ENCODE results near the gene KCNMB2. TPM values are rescaled to one million over a fixed set of nuclear protein-coding genes. Genes with fewer than 3 reads are reported as not detected.

Gene KCNMB2
- polyA plus RNA-seq, 3 donors = not detected

DNA sequence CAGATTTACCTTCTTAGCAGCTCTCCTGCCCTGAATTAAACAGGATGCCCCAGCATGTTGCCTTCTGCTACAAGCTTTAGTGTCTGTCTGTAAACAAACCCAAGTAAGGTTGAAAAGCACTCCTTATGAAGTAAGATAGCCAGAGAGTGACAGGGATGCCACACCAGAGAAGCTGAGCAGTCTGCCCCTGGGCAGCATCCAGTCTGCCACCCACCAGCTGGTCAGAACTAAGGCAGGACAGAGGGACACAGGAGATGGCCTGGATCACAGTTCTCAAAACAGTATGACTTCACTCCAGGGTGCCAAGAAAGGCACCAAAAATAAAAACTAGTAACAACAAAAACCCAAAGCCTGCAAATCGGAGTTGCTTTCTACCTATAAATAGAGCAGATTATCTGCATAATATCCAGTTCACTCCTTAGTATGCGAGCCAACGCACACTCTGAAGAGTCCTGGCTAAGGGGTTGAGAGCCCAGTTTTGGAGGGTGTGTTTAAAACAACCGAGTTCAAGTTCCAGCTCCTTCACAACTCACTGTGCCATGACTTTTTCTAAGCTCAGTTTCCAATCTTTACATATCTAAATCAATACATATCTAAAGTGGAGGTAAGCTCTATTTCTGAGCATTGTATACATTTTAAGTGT is 198.9 kb downstream of the KCNMB2 start:
- H3K4me3 Mint-ChIP-seq = no peak overlapping the region
- peaks cover 0 to 1% (median 1%) of the 10 kb centered on the region in 3 donors for H3K27me3 Mint-ChIP-seq (ENCODE audit: low read depth in 3 of 3)
- H3K27ac Mint-ChIP-seq = no peak overlapping the region

DNA sequence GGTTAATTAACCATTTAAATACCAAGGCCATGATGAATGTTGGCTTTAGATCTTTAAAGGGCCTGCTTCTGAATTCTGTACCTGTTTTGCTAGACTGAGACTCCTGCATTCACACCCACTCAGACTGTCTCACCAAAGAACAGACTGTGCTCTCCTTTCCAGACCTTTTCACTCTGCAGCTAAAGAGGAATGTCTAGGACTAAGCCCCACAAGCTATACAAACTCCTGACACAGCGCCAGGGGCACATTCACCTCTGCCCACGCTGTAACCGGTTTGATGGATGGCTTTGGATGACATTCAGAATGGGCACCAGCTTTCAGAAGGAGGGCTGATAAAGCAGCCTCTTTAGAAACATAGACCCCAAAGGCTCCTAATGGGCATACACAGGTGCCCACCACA is 200.1 kb downstream of the KCNMB2 start:
- 100% methylated on average over 1 of the region's 3 CpGs for whole genome bisulfite sequencing (ENCODE audit: insufficient coverage)
- DNase-seq = no peak
- no peak overlapping the region for H3K27ac Mint-ChIP-seq

More for the DNA sequence above, 198.9 kb downstream of the KCNMB2 start:
- Histone ChIP-seq H3K27ac (ENCODE audit: low read depth in 1 of 2, low read length in 2 of 2) (no peak overlapping the region), H3K27me3 (ENCODE audit: control insufficient read depth in 2 of 2, insufficient read depth in 2 of 2, low read length in 2 of 2) (no peaks in the 10 kb centered on the region), H2AFZ (ENCODE audit: insufficient read depth, low read depth, low read length, poor library complexity, severe bottlenecking) (no peak overlapping the region), H3K9ac (ENCODE audit: insufficient read depth, low read length, poor library complexity, severe bottlenecking) (no peak overlapping the region), H3K36me3 (replicated peaks in 1 of 2; ENCODE audit: control insufficient read depth in 1 of 2, insufficient read depth in 2 of 2, low read length in 2 of 2) (no peaks in the 10 kb centered on the region), H3K9me3 (replicated peaks in 1 of 2; ENCODE audit: control insufficient read depth in 1 of 2, insufficient read depth in 1 of 2, low read length in 2 of 2) (peaks cover 3 to 4% of the 10 kb centered on the region in 2 donors), H3K4me1 (ENCODE audit: control insufficient read depth in 1 of 2, insufficient read depth in 2 of 2, low read length in 2 of 2) (no peaks in the 10 kb centered on the region), H4K20me1 (ENCODE audit: insufficient read depth, low read length) (no peaks in the 10 kb centered on the region), H3K79me2 (ENCODE audit: insufficient read depth, low read length) (no peaks in the 10 kb centered on the region), H3K4me3 (replicated peaks in 1 of 3; ENCODE audit: low read depth in 2 of 3, low read length in 3 of 3) (no peak overlapping the region), H3K4me2 (replicated peaks; ENCODE audit: extremely low read depth, low read length, poor library complexity, severe bottlenecking) (no peak overlapping the region)
- no CpG with 5 or more reads among the region's 4 CpGs for WGBS (ENCODE audit: insufficient coverage)
- no peak for DNase-seq
- H3K36me3 Mint-ChIP-seq = no peaks in the 10 kb centered on the region
- TF ChIP-seq, protein P1, sequence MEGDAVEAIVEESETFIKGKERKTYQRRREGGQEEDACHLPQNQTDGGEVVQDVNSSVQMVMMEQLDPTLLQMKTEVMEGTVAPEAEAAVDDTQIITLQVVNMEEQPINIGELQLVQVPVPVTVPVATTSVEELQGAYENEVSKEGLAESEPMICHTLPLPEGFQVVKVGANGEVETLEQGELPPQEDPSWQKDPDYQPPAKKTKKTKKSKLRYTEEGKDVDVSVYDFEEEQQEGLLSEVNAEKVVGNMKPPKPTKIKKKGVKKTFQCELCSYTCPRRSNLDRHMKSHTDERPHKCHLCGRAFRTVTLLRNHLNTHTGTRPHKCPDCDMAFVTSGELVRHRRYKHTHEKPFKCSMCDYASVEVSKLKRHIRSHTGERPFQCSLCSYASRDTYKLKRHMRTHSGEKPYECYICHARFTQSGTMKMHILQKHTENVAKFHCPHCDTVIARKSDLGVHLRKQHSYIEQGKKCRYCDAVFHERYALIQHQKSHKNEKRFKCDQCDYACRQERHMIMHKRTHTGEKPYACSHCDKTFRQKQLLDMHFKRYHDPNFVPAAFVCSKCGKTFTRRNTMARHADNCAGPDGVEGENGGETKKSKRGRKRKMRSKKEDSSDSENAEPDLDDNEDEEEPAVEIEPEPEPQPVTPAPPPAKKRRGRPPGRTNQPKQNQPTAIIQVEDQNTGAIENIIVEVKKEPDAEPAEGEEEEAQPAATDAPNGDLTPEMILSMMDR (IDR thresholded peaks at IDR 0.05) = no peak
- no peaks in the 10 kb centered on the region for H3K4me1 Mint-ChIP-seq
- intact Hi-C loops (cut with micrococcal nuclease) = no loop called here
- peaks cover 0 to 11% (median 9%) of the 10 kb centered on the region in 7 donors for H3K9me3 Mint-ChIP-seq

More for the DNA sequence above, 200.1 kb downstream of the KCNMB2 start:
- Histone ChIP-seq H3K27me3 (ENCODE audit: control insufficient read depth in 2 of 2, insufficient read depth in 2 of 2, low read length in 2 of 2) (no peaks in the 10 kb centered on the region), H3K9ac (ENCODE audit: insufficient read depth, low read length, poor library complexity, severe bottlenecking) (no peak overlapping the region), H3K36me3 (replicated peaks in 1 of 2; ENCODE audit: control insufficient read depth in 1 of 2, insufficient read depth in 2 of 2, low read length in 2 of 2) (no peaks in the 10 kb centered on the region), H3K9me3 (replicated peaks in 1 of 2; ENCODE audit: control insufficient read depth in 1 of 2, insufficient read depth in 1 of 2, low read length in 2 of 2) (peaks cover 3 to 4% of the 10 kb centered on the region in 2 donors), H4K20me1 (ENCODE audit: insufficient read depth, low read length) (no peaks in the 10 kb centered on the region), H2AFZ (ENCODE audit: insufficient read depth, low read depth, low read length, poor library complexity, severe bottlenecking) (no peak overlapping the region), H3K4me1 (ENCODE audit: control insufficient read depth in 1 of 2, insufficient read depth in 2 of 2, low read length in 2 of 2) (no peaks in the 10 kb centered on the region), H3K4me3 (replicated peaks in 1 of 3; ENCODE audit: low read depth in 2 of 3, low read length in 3 of 3) (no peak overlapping the region), H3K79me2 (ENCODE audit: insufficient read depth, low read length) (no peaks in the 10 kb centered on the region), H3K27ac (ENCODE audit: low read depth in 1 of 2, low read length in 2 of 2) (no peak overlapping the region), H3K4me2 (replicated peaks; ENCODE audit: extremely low read depth, low read length, poor library complexity, severe bottlenecking) (no peak overlapping the region)
- TF ChIP-seq, protein P1 (IDR thresholded peaks at IDR 0.05) = no peak
- H3K4me1 Mint-ChIP-seq = no peaks in the 10 kb centered on the region
- no peaks in the 10 kb centered on the region for H3K36me3 Mint-ChIP-seq
- H3K27me3 Mint-ChIP-seq (ENCODE audit: low read depth in 3 of 3) = peaks cover 0 to 1% (median 1%) of the 10 kb centered on the region in 3 donors
- intact Hi-C loops (cut with micrococcal nuclease) = no loop called here
- H3K4me3 Mint-ChIP-seq = no peak overlapping the region
- peaks cover 0 to 10% (median 6%) of the 10 kb centered on the region in 7 donors for H3K9me3 Mint-ChIP-seq
